ENCODE data around the gene ACOT13.

Gene ACOT13

GRCh38 chr6:24630856-24631505 lies 35.9 kb upstream of the ACOT13 start:
- Histone ChIP-seq H3K18ac (ENCODE audit: low read length) (no peak overlapping the region), H3K36me3 (ENCODE audit: control insufficient read depth in 1 of 2, insufficient read depth in 2 of 2, low read length in 2 of 2) (no peaks in the 10 kb centered on the region), H3K14ac (ENCODE audit: low read length) (no peak overlapping the region), H2AK5ac (ENCODE audit: low read length) (no peak overlapping the region), H2BK5ac (ENCODE audit: low read depth, low read length, poor library complexity) (no peak overlapping the region), H4K12ac (ENCODE audit: low read depth, low read length) (no peak overlapping the region), H3K27ac (ENCODE audit: low read depth, low read length) (no peak overlapping the region), H2BK120ac (ENCODE audit: insufficient read depth, low read length, poor library complexity) (no peak overlapping the region), H3K4me2 (ENCODE audit: low read length) (no peak overlapping the region), H3K23ac (ENCODE audit: low read length) (no peak overlapping the region), H3K79me2 (ENCODE audit: control insufficient read depth, insufficient read depth, low read length, poor library complexity) (no peaks in the 10 kb centered on the region), H4K8ac (ENCODE audit: low read depth, low read length) (no peak overlapping the region), H3K9ac (ENCODE audit: low read length) (no peak overlapping the region), H3K4ac (ENCODE audit: low read depth, low read length) (no peak overlapping the region), H3K9me3 (ENCODE audit: insufficient read depth, low read depth, low read length) (no peaks in the 10 kb centered on the region), H3K4me1 (ENCODE audit: control insufficient read depth in 1 of 2, insufficient read depth in 2 of 2, low read length in 2 of 2) (no peaks in the 10 kb centered on the region), H3K79me1 (ENCODE audit: low read length) (no peaks in the 10 kb centered on the region), H4K91ac (ENCODE audit: low read depth, low read length) (no peak overlapping the region), H2AFZ (ENCODE audit: insufficient read depth, low read length, poor library complexity) (no peak overlapping the region), H3K4me3 (ENCODE audit: low read depth, low read length) (no peak overlapping the region), H2BK12ac (ENCODE audit: low read length) (no peak overlapping the region), H3K27me3 (ENCODE audit: insufficient read depth, low read length) (no peaks in the 10 kb centered on the region)
- WGBS (ENCODE audit: extremely low coverage, insufficient coverage, insufficient read length) = no CpG with 5 or more reads among the region's 5 CpGs
- no peak for DNase-seq

- Histone ChIP-seq H2AK5ac (ENCODE audit: low read length) (no peak overlapping the region), H3K27ac (ENCODE audit: low read depth, low read length) (no peak overlapping the region), H2BK12ac (ENCODE audit: low read length) (no peak overlapping the region), H4K12ac (ENCODE audit: low read depth, low read length) (no peak overlapping the region), H2BK5ac (ENCODE audit: low read depth, low read length, poor library complexity) (no peak overlapping the region), H2BK120ac (ENCODE audit: insufficient read depth, low read length, poor library complexity) (no peak overlapping the region), H3K27me3 (ENCODE audit: insufficient read depth, low read length) (no peaks in the 10 kb centered on the region), H3K23ac (ENCODE audit: low read length) (no peak overlapping the region), H4K8ac (ENCODE audit: low read depth, low read length) (no peak overlapping the region), H3K36me3 (ENCODE audit: control insufficient read depth in 1 of 2, insufficient read depth in 2 of 2, low read length in 2 of 2) (no peaks in the 10 kb centered on the region), H2AFZ (ENCODE audit: insufficient read depth, low read length, poor library complexity) (no peak overlapping the region), H3K4me1 (ENCODE audit: control insufficient read depth in 1 of 2, insufficient read depth in 2 of 2, low read length in 2 of 2) (no peaks in the 10 kb centered on the region), H3K9me3 (ENCODE audit: insufficient read depth, low read depth, low read length) (no peaks in the 10 kb centered on the region), H3K79me1 (ENCODE audit: low read length) (no peaks in the 10 kb centered on the region), H3K4ac (ENCODE audit: low read depth, low read length) (no peak overlapping the region), H3K14ac (ENCODE audit: low read length) (no peak overlapping the region), H3K9ac (ENCODE audit: low read length) (no peak overlapping the region), H3K4me2 (ENCODE audit: low read length) (no peak overlapping the region), H3K4me3 (ENCODE audit: low read depth, low read length) (no peak overlapping the region), H3K18ac (ENCODE audit: low read length) (no peak overlapping the region), H3K79me2 (ENCODE audit: control insufficient read depth, insufficient read depth, low read length, poor library complexity) (no peaks in the 10 kb centered on the region), H4K91ac (ENCODE audit: low read depth, low read length) (no peak overlapping the region)
- no CpG with 5 or more reads among the region's 5 CpGs for WGBS (ENCODE audit: extremely low coverage, insufficient coverage, insufficient read length)
- no peak for DNase-seq
These were observed 35.2 kb upstream of the ACOT13 start for GRCh38 chr6:24631671-24632070.

GRCh38 chr6:24632573-24632972 lies 34.3 kb upstream of the ACOT13 start:
- H3K4ac ChIP-seq (ENCODE audit: low read depth, low read length) = no peak overlapping the region
- H4K8ac ChIP-seq (ENCODE audit: low read depth, low read length) = no peak overlapping the region
- H3K4me3 ChIP-seq (ENCODE audit: low read depth, low read length) = no peak overlapping the region
- H3K14ac ChIP-seq (ENCODE audit: low read length) = no peak overlapping the region
- no peak overlapping the region for H4K12ac ChIP-seq (ENCODE audit: low read depth, low read length)
- no peak overlapping the region for H3K27ac ChIP-seq (ENCODE audit: low read depth, low read length)
- H2AFZ ChIP-seq (ENCODE audit: insufficient read depth, low read length, poor library complexity) = no peak overlapping the region
- H3K79me2 ChIP-seq (ENCODE audit: control insufficient read depth, insufficient read depth, low read length, poor library complexity) = no peaks in the 10 kb centered on the region
- H3K36me3 ChIP-seq (ENCODE audit: control insufficient read depth in 1 of 2, insufficient read depth in 2 of 2, low read length in 2 of 2) = no peaks in the 10 kb centered on the region
- H2AK5ac ChIP-seq (ENCODE audit: low read length) = no peak overlapping the region
- no peaks in the 10 kb centered on the region for H3K27me3 ChIP-seq (ENCODE audit: insufficient read depth, low read length)
- no peak overlapping the region for H4K91ac ChIP-seq (ENCODE audit: low read depth, low read length)
- no peak for DNase-seq
- no peak overlapping the region for H3K23ac ChIP-seq (ENCODE audit: low read length)
- H3K9me3 ChIP-seq (ENCODE audit: insufficient read depth, low read depth, low read length) = no peaks in the 10 kb centered on the region
- no peak overlapping the region for H2BK5ac ChIP-seq (ENCODE audit: low read depth, low read length, poor library complexity)
- no peaks in the 10 kb centered on the region for H3K79me1 ChIP-seq (ENCODE audit: low read length)
- WGBS (ENCODE audit: extremely low coverage, insufficient coverage, insufficient read length) = no CpG with 5 or more reads among the region's 1 CpG
- H3K4me2 ChIP-seq (ENCODE audit: low read length) = no peak overlapping the region
- no peak overlapping the region for H3K18ac ChIP-seq (ENCODE audit: low read length)
- H3K4me1 ChIP-seq (ENCODE audit: control insufficient read depth in 1 of 2, insufficient read depth in 2 of 2, low read length in 2 of 2) = no peaks in the 10 kb centered on the region
- H3K9ac ChIP-seq (ENCODE audit: low read length) = no peak overlapping the region
- no peak overlapping the region for H2BK120ac ChIP-seq (ENCODE audit: insufficient read depth, low read length, poor library complexity)
- H2BK12ac ChIP-seq (ENCODE audit: low read length) = no peak overlapping the region

- no peak overlapping the region for H2BK5ac ChIP-seq (ENCODE audit: low read depth, low read length, poor library complexity)
These were observed 30.2 kb upstream of the ACOT13 start for GRCh38 chr6:24636681-24637080.

More at GRCh38 chr6:24636681-24637080, 30.2 kb upstream of the ACOT13 start:
- H3K14ac ChIP-seq (ENCODE audit: low read length) = no peak overlapping the region
- no peaks in the 10 kb centered on the region for H3K9me3 ChIP-seq (ENCODE audit: insufficient read depth, low read depth, low read length)
- H3K4me2 ChIP-seq (ENCODE audit: low read length) = no peak overlapping the region
- H3K79me1 ChIP-seq (ENCODE audit: low read length) = no peaks in the 10 kb centered on the region
- DNase-seq = no peak
- H3K27ac ChIP-seq (ENCODE audit: low read depth, low read length) = no peak overlapping the region
- no peak overlapping the region for H3K9ac ChIP-seq (ENCODE audit: low read length)
- no peak overlapping the region for H4K12ac ChIP-seq (ENCODE audit: low read depth, low read length)
- H4K8ac ChIP-seq (ENCODE audit: low read depth, low read length) = no peak overlapping the region
- H3K4me3 ChIP-seq (ENCODE audit: low read depth, low read length) = no peak overlapping the region
- H3K4me1 ChIP-seq (ENCODE audit: control insufficient read depth in 1 of 2, insufficient read depth in 2 of 2, low read length in 2 of 2) = no peaks in the 10 kb centered on the region
- no peak overlapping the region for H2BK120ac ChIP-seq (ENCODE audit: insufficient read depth, low read length, poor library complexity)
- no peaks in the 10 kb centered on the region for H3K79me2 ChIP-seq (ENCODE audit: control insufficient read depth, insufficient read depth, low read length, poor library complexity)
- H3K18ac ChIP-seq (ENCODE audit: low read length) = no peak overlapping the region
- no peak overlapping the region for H2AK5ac ChIP-seq (ENCODE audit: low read length)
- no peak overlapping the region for H3K23ac ChIP-seq (ENCODE audit: low read length)
- no peaks in the 10 kb centered on the region for H3K36me3 ChIP-seq (ENCODE audit: control insufficient read depth in 1 of 2, insufficient read depth in 2 of 2, low read length in 2 of 2)
- H4K91ac ChIP-seq (ENCODE audit: low read depth, low read length) = no peak overlapping the region
- H2AFZ ChIP-seq (ENCODE audit: insufficient read depth, low read length, poor library complexity) = no peak overlapping the region
- H2BK12ac ChIP-seq (ENCODE audit: low read length) = no peak overlapping the region
- H3K4ac ChIP-seq (ENCODE audit: low read depth, low read length) = no peak overlapping the region
- H3K27me3 ChIP-seq (ENCODE audit: insufficient read depth, low read length) = no peaks in the 10 kb centered on the region

Measured in trophoblast cell (in vitro differentiated cells and primary cell).